Measurements from ENCODE around the gene INSIG1. TPM values are rescaled to one million over a fixed set of nuclear protein-coding genes. Genes with fewer than 3 reads are reported as not detected.

INSIG1 gene
- total RNA-seq, 1 donor from 2014 or later, result 55.7 TPM

DNA sequence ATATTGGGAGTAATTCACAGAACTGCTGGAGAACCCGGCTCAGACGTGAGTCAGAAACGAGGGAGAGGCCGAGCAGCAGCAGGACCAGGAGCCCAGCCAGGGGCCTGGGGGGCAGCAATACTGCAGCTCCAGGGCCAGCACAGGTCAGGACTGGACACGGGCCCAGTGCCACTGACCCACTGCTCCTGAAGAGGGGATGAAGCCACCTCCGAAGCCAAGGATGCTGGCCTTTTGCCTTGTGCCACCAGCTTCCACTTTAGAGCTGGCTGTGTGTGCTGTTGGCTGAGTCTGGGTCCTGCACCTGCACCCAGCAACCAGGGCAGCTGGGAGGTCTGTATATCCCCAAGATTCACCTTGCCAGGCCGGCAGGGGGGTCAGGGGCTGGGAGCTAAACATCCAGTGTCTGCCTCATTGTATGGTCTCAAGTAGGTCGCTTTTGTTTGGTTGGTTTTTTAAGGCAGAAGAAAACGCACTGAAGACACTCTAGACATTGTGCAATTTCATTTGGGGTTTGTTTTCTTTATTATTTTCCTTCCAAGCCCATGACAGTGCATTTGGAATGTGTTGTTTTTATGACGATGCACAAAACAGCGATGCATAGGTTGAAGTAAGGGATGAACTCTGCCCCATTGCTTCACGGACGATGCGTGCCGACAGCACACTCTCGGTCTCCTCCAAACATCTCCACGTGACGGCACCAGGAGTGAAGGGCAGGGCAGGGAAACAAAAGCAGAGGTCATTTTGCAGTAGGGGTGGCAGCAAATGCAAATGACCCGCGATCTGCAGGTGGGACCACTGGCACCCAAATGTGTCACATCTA is 27.7 kb upstream of the INSIG1 start:
- H3K4me1 Mint-ChIP-seq (ENCODE audit: low read depth, unreplicated experiment), result no peaks in the 10 kb centered on the region
- TF ChIP-seq, protein P1, sequence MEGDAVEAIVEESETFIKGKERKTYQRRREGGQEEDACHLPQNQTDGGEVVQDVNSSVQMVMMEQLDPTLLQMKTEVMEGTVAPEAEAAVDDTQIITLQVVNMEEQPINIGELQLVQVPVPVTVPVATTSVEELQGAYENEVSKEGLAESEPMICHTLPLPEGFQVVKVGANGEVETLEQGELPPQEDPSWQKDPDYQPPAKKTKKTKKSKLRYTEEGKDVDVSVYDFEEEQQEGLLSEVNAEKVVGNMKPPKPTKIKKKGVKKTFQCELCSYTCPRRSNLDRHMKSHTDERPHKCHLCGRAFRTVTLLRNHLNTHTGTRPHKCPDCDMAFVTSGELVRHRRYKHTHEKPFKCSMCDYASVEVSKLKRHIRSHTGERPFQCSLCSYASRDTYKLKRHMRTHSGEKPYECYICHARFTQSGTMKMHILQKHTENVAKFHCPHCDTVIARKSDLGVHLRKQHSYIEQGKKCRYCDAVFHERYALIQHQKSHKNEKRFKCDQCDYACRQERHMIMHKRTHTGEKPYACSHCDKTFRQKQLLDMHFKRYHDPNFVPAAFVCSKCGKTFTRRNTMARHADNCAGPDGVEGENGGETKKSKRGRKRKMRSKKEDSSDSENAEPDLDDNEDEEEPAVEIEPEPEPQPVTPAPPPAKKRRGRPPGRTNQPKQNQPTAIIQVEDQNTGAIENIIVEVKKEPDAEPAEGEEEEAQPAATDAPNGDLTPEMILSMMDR (IDR thresholded peaks at IDR 0.05; ENCODE audit: insufficient read depth, low read depth, low read length), result no peak
- TF ChIP-seq EZH2 (IDR thresholded peaks at IDR 0.05; ENCODE audit: insufficient read depth, low read length), result no peak
- Histone ChIP-seq H3K4me3 (ENCODE audit: insufficient read depth, low read depth, low read length) (no peak overlapping the region), H3K9me3 (ENCODE audit: insufficient read depth, low read depth, low read length) (no peaks in the 10 kb centered on the region), H3K27me3 (ENCODE audit: insufficient read depth, low read length) (no peaks in the 10 kb centered on the region), H3K79me2 (ENCODE audit: insufficient read depth, low read length) (no peaks in the 10 kb centered on the region), H3K9ac (ENCODE audit: low read length) (peak overlapping the region; percentile 5), H3K36me3 (ENCODE audit: insufficient read depth, low read length) (no peaks in the 10 kb centered on the region), H3K4me2 (ENCODE audit: low read length) (no peak overlapping the region), H4K20me1 (ENCODE audit: insufficient read depth, low read length) (no peaks in the 10 kb centered on the region), H3K4me1 (ENCODE audit: insufficient read depth, low read length) (no peaks in the 10 kb centered on the region), H3K27ac (ENCODE audit: low read depth, low read length) (peak overlapping the region; percentile 27), H2AFZ (ENCODE audit: low read depth, low read length) (no peak overlapping the region)
- peaks cover 27% of the 10 kb centered on the region for H3K27me3 Mint-ChIP-seq (ENCODE audit: low read depth, unreplicated experiment)
- no peak overlapping the region for H3K27ac Mint-ChIP-seq (ENCODE audit: unreplicated experiment)
- H3K9me3 Mint-ChIP-seq (ENCODE audit: unreplicated experiment), result no peaks in the 10 kb centered on the region
- H3K36me3 Mint-ChIP-seq (ENCODE audit: low read depth, unreplicated experiment), result no peaks in the 10 kb centered on the region
- no peak overlapping the region for H3K4me3 Mint-ChIP-seq (ENCODE audit: unreplicated experiment)
- DNase-seq (ENCODE audit: low read depth), result no peak
- no peak for FAIRE-seq

DNA sequence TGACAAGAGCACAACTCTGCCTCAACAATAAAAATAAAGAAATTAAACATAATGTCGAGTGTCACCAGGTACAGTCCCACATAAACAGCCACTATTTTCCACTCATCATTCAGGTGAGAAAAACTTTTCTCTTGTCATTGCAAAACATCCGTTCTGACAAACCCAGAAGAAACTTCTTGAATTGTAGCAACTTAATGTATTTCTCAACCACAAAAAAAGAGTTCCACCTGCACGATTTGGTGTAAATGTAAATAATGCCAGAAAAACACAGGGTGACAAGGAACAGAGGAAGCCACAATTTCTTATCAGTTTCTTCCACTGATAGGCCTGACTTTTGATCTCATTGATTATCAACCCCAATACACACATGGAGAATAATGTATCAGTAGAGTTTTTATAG is 26.8 kb upstream of the INSIG1 start:
- H3K27ac Mint-ChIP-seq (ENCODE audit: unreplicated experiment), result no peak overlapping the region
- TF ChIP-seq, protein P1 (IDR thresholded peaks at IDR 0.05; ENCODE audit: insufficient read depth, low read depth, low read length), result no peak
- no peak for TF ChIP-seq EZH2 (IDR thresholded peaks at IDR 0.05; ENCODE audit: insufficient read depth, low read length)
- Histone ChIP-seq H3K27ac (ENCODE audit: low read depth, low read length) (no peak overlapping the region), H3K9me3 (ENCODE audit: insufficient read depth, low read depth, low read length) (no peaks in the 10 kb centered on the region), H3K27me3 (ENCODE audit: insufficient read depth, low read length) (no peaks in the 10 kb centered on the region), H3K79me2 (ENCODE audit: insufficient read depth, low read length) (no peaks in the 10 kb centered on the region), H3K36me3 (ENCODE audit: insufficient read depth, low read length) (no peaks in the 10 kb centered on the region), H3K4me1 (ENCODE audit: insufficient read depth, low read length) (no peaks in the 10 kb centered on the region), H3K9ac (ENCODE audit: low read length) (no peak overlapping the region), H3K4me2 (ENCODE audit: low read length) (no peak overlapping the region), H3K4me3 (ENCODE audit: insufficient read depth, low read depth, low read length) (no peak overlapping the region), H2AFZ (ENCODE audit: low read depth, low read length) (no peak overlapping the region), H4K20me1 (ENCODE audit: insufficient read depth, low read length) (no peaks in the 10 kb centered on the region)
- no peaks in the 10 kb centered on the region for H3K4me1 Mint-ChIP-seq (ENCODE audit: low read depth, unreplicated experiment)
- H3K27me3 Mint-ChIP-seq (ENCODE audit: low read depth, unreplicated experiment), result peaks cover 26% of the 10 kb centered on the region
- no peak for DNase-seq (ENCODE audit: low read depth)
- H3K9me3 Mint-ChIP-seq (ENCODE audit: unreplicated experiment), result no peaks in the 10 kb centered on the region
- no peaks in the 10 kb centered on the region for H3K36me3 Mint-ChIP-seq (ENCODE audit: low read depth, unreplicated experiment)
- no peak overlapping the region for H3K4me3 Mint-ChIP-seq (ENCODE audit: unreplicated experiment)
- FAIRE-seq, result no peak

All from astrocyte (in vitro differentiated cells and primary cell).